Measurements from ENCODE around the gene PLK5. TPM values are rescaled to one million over a fixed set of nuclear protein-coding genes. Genes with fewer than 3 reads are reported as not detected.

The PLK5 gene
- polyA plus RNA-seq, 1 donor from 2014 or later: 3.6 TPM

DNA sequence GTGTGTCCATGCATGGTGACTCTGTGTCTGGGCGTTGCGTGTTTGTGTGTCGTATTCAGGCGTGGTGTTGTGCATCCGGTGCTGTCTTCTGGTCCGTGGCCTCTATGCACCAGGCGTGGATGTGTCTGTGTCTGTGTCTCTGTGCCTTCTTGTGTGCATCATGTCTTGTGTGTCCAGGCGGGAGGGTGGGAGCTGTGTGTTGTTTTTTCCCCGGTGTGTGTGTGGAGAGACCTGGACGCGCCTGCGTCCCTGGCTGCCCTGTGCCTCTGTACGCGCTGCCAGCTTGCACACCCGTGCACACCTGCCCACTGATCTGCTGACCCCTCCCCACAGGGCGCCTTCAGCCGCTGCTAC lies 1.1 kb downstream of the PLK5 start:
- Histone ChIP-seq H3K4me2 (ENCODE audit: low read length) (no peak overlapping the region), H3K4me3 (ENCODE audit: low read length) (no peak overlapping the region), H3K27me3 (ENCODE audit: insufficient read depth, low read depth, low read length) (peaks cover 24% of the 10 kb centered on the region), H3K36me3 (ENCODE audit: insufficient read depth, low read length) (no peaks in the 10 kb centered on the region), H3K9ac (ENCODE audit: low read length) (no peak overlapping the region), H3K79me2 (replicated peaks; ENCODE audit: insufficient read depth, low read length) (no peaks in the 10 kb centered on the region), H2AFZ (ENCODE audit: low read depth, low read length) (no peak overlapping the region), H3F3A (ENCODE audit: insufficient read depth, low read length, poor library complexity, severe bottlenecking) (no peaks in the 10 kb centered on the region), H3K9me2 (ENCODE audit: insufficient read depth, low read length) (no peaks in the 10 kb centered on the region), H4K20me1 (ENCODE audit: insufficient read depth) (no peaks in the 10 kb centered on the region), H3K27ac (ENCODE audit: low read length) (no peak overlapping the region), H3K9me3 (ENCODE audit: low read length) (no peaks in the 10 kb centered on the region)
- TF ChIP-seq, protein P1, sequence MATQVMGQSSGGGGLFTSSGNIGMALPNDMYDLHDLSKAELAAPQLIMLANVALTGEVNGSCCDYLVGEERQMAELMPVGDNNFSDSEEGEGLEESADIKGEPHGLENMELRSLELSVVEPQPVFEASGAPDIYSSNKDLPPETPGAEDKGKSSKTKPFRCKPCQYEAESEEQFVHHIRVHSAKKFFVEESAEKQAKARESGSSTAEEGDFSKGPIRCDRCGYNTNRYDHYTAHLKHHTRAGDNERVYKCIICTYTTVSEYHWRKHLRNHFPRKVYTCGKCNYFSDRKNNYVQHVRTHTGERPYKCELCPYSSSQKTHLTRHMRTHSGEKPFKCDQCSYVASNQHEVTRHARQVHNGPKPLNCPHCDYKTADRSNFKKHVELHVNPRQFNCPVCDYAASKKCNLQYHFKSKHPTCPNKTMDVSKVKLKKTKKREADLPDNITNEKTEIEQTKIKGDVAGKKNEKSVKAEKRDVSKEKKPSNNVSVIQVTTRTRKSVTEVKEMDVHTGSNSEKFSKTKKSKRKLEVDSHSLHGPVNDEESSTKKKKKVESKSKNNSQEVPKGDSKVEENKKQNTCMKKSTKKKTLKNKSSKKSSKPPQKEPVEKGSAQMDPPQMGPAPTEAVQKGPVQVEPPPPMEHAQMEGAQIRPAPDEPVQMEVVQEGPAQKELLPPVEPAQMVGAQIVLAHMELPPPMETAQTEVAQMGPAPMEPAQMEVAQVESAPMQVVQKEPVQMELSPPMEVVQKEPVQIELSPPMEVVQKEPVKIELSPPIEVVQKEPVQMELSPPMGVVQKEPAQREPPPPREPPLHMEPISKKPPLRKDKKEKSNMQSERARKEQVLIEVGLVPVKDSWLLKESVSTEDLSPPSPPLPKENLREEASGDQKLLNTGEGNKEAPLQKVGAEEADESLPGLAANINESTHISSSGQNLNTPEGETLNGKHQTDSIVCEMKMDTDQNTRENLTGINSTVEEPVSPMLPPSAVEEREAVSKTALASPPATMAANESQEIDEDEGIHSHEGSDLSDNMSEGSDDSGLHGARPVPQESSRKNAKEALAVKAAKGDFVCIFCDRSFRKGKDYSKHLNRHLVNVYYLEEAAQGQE (IDR thresholded peaks at IDR 0.05; ENCODE audit: borderline replicate concordance): no peak
- TF ChIP-seq TAF1 (IDR thresholded peaks at IDR 0.05; ENCODE audit: low read depth) (no peak), EZH2 (IDR thresholded peaks at IDR 0.05; ENCODE audit: borderline replicate concordance, insufficient read depth, low read length, poor library complexity, severe bottlenecking) (no peak), RAD21 (conservative IDR thresholded peaks at IDR 0.05) (no peak), MXI1 (conservative IDR thresholded peaks at IDR 0.05; ENCODE audit: poor library complexity, severe bottlenecking) (no peak), EP300 (conservative IDR thresholded peaks at IDR 0.05; ENCODE audit: poor library complexity, severe bottlenecking) (no peak), SMC3 (conservative IDR thresholded peaks at IDR 0.05; ENCODE audit: poor library complexity) (no peak), POLR2AphosphoS5 (IDR thresholded peaks at IDR 0.05) (no peak)
- TF ChIP-seq, protein P2, sequence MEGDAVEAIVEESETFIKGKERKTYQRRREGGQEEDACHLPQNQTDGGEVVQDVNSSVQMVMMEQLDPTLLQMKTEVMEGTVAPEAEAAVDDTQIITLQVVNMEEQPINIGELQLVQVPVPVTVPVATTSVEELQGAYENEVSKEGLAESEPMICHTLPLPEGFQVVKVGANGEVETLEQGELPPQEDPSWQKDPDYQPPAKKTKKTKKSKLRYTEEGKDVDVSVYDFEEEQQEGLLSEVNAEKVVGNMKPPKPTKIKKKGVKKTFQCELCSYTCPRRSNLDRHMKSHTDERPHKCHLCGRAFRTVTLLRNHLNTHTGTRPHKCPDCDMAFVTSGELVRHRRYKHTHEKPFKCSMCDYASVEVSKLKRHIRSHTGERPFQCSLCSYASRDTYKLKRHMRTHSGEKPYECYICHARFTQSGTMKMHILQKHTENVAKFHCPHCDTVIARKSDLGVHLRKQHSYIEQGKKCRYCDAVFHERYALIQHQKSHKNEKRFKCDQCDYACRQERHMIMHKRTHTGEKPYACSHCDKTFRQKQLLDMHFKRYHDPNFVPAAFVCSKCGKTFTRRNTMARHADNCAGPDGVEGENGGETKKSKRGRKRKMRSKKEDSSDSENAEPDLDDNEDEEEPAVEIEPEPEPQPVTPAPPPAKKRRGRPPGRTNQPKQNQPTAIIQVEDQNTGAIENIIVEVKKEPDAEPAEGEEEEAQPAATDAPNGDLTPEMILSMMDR (IDR thresholded peaks at IDR 0.05; ENCODE audit: poor library complexity, severe bottlenecking): no peak

GRCh38 chr19:1525343-1525742 lies 1.5 kb downstream of the PLK5 start:
- Histone ChIP-seq H3K9me2 (ENCODE audit: insufficient read depth, low read length) (no peaks in the 10 kb centered on the region), H3K9me3 (ENCODE audit: low read length) (no peaks in the 10 kb centered on the region), H3K27me3 (ENCODE audit: insufficient read depth, low read depth, low read length) (peaks cover 24% of the 10 kb centered on the region), H3F3A (ENCODE audit: insufficient read depth, low read length, poor library complexity, severe bottlenecking) (no peaks in the 10 kb centered on the region), H2AFZ (ENCODE audit: low read depth, low read length) (no peak overlapping the region), H3K4me3 (ENCODE audit: low read length) (no peak overlapping the region), H3K27ac (ENCODE audit: low read length) (no peak overlapping the region), H3K36me3 (ENCODE audit: insufficient read depth, low read length) (no peaks in the 10 kb centered on the region), H3K9ac (ENCODE audit: low read length) (no peak overlapping the region), H4K20me1 (ENCODE audit: insufficient read depth) (no peaks in the 10 kb centered on the region), H3K4me2 (ENCODE audit: low read length) (no peak overlapping the region), H3K79me2 (replicated peaks; ENCODE audit: insufficient read depth, low read length) (no peaks in the 10 kb centered on the region)
- no peak for TF ChIP-seq EZH2 (IDR thresholded peaks at IDR 0.05; ENCODE audit: borderline replicate concordance, insufficient read depth, low read length, poor library complexity, severe bottlenecking)
- TF ChIP-seq, protein P2 (IDR thresholded peaks at IDR 0.05; ENCODE audit: poor library complexity, severe bottlenecking): no peak
- TF ChIP-seq EP300 (conservative IDR thresholded peaks at IDR 0.05; ENCODE audit: poor library complexity, severe bottlenecking): no peak
- no peak for TF ChIP-seq RAD21 (conservative IDR thresholded peaks at IDR 0.05)
- no peak for TF ChIP-seq TAF1 (IDR thresholded peaks at IDR 0.05; ENCODE audit: low read depth)
- TF ChIP-seq MXI1 (conservative IDR thresholded peaks at IDR 0.05; ENCODE audit: poor library complexity, severe bottlenecking): no peak
- TF ChIP-seq, protein P1 (IDR thresholded peaks at IDR 0.05; ENCODE audit: borderline replicate concordance): no peak
- TF ChIP-seq SMC3 (conservative IDR thresholded peaks at IDR 0.05; ENCODE audit: poor library complexity): no peak
- no peak for TF ChIP-seq POLR2AphosphoS5 (IDR thresholded peaks at IDR 0.05)
